ENCODE measurements around the gene RFX5. TPM values are rescaled to one million over a fixed set of nuclear protein-coding genes. Genes with fewer than 3 reads are reported as not detected.

Gene RFX5
- total RNA-seq, 4 donors from 2014 or later: 17.7 to 61.0 (median 35.4) TPM

- intact Hi-C loops (cut with DNase I; ENCODE audit: low total_unique reads) (no loop called here), in situ Hi-C loops (cut with MboI; ENCODE audit: low pct_ligation_motif_present in 1 of 4, low pct_unique_long_range_greater_than_20kb in 1 of 4, low sequenced_read_pairs in 3 of 4) (no loop called here)
- WGBS, 2 donors (ENCODE audit: low coverage in 1 of 2): 80 to 83% methylated on average over 1 to 4 of the region's 4 CpGs
- TF ChIP-seq EP300 (IDR thresholded peaks at IDR 0.05; ENCODE audit: low read depth): no peak
- no peak for TF ChIP-seq POLR2A (IDR thresholded peaks at IDR 0.05)
- TF ChIP-seq POLR2AphosphoS5 (IDR thresholded peaks at IDR 0.05): peak in 1 of 3 donors; percentile 46
- no peak for TF ChIP-seq CTCF (IDR thresholded peaks at IDR 0.05)
- Histone ChIP-seq H3K27me3 (no peaks in the 10 kb centered on the region), H3K9me3 (no peaks in the 10 kb centered on the region), H3K4me3 (no peak overlapping the region), H3K27ac (no peak overlapping the region), H3K36me3 (peaks cover 0 to 39% (median 17%) of the 10 kb centered on the region in 4 donors), H3K4me1 (peaks cover 8 to 25% (median 13%) of the 10 kb centered on the region in 4 donors)
- no peak for DNase-seq
These were observed 17.9 kb upstream of the RFX5 start for GRCh38 chr1:151364996-151365395.

GRCh38 chr1:151362308-151363155, 15.5 kb upstream of the RFX5 start:
- Histone ChIP-seq H3K4me3 (no peak overlapping the region), H3K9me3 (no peaks in the 10 kb centered on the region), H3K4me1 (peaks cover 0 to 2% (median 0%) of the 10 kb centered on the region in 4 donors), H3K27ac (no peak overlapping the region), H3K36me3 (peaks cover 0 to 34% (median 12%) of the 10 kb centered on the region in 4 donors), H3K27me3 (no peaks in the 10 kb centered on the region)
- peak; percentile 36 for TF ChIP-seq POLR2A (IDR thresholded peaks at IDR 0.05)
- no peak for TF ChIP-seq CTCF (IDR thresholded peaks at IDR 0.05)
- TF ChIP-seq POLR2AphosphoS5 (IDR thresholded peaks at IDR 0.05): peak in 1 of 3 donors; percentile 6
- no peak for TF ChIP-seq EP300 (IDR thresholded peaks at IDR 0.05; ENCODE audit: low read depth)
- WGBS, 2 donors (ENCODE audit: low coverage in 1 of 2): 100% methylated on average over 3 of the region's 3 CpGs; no CpG with 5 or more reads in 1 of the 2 donors
- intact Hi-C loops (cut with DNase I; ENCODE audit: low total_unique reads) (no loop called here), in situ Hi-C loops (cut with MboI; ENCODE audit: low pct_ligation_motif_present in 1 of 4, low pct_unique_long_range_greater_than_20kb in 1 of 4, low sequenced_read_pairs in 3 of 4) (no loop called here)
- no peak for DNase-seq

- no peak overlapping the region for H3K27ac ChIP-seq
- no peaks in the 10 kb centered on the region for H3K27me3 ChIP-seq
- DNase-seq: no peak
- TF ChIP-seq POLR2A (IDR thresholded peaks at IDR 0.05): no peak
- no peak for TF ChIP-seq CTCF (IDR thresholded peaks at IDR 0.05)
- no peak for TF ChIP-seq POLR2AphosphoS5 (IDR thresholded peaks at IDR 0.05)
- no peak for TF ChIP-seq EP300 (IDR thresholded peaks at IDR 0.05; ENCODE audit: low read depth)
- H3K36me3 ChIP-seq: peaks cover 0 to 30% (median 10%) of the 10 kb centered on the region in 4 donors
- intact Hi-C loops (cut with DNase I; ENCODE audit: low total_unique reads): no loop called here
- no peak overlapping the region for H3K4me3 ChIP-seq
- in situ Hi-C loops (cut with MboI; ENCODE audit: low pct_ligation_motif_present in 1 of 4, low pct_unique_long_range_greater_than_20kb in 1 of 4, low sequenced_read_pairs in 3 of 4): no loop called here
- no peaks in the 10 kb centered on the region for H3K4me1 ChIP-seq
- no peaks in the 10 kb centered on the region for H3K9me3 ChIP-seq
These were observed 14.8 kb upstream of the RFX5 start for GRCh38 chr1:151361883-151362282.

GRCh38 chr1:151356696-151357095, 9.6 kb upstream of the RFX5 start:
- in situ Hi-C loops (cut with MboI; ENCODE audit: low pct_ligation_motif_present in 1 of 4, low pct_unique_long_range_greater_than_20kb in 1 of 4, low sequenced_read_pairs in 3 of 4) (no loop called here), intact Hi-C loops (cut with DNase I; ENCODE audit: low total_unique reads) (no loop called here)
- Histone ChIP-seq H3K9me3 (no peaks in the 10 kb centered on the region), H3K36me3 (no peaks in the 10 kb centered on the region), H3K4me1 (no peaks in the 10 kb centered on the region), H3K27me3 (no peaks in the 10 kb centered on the region), H3K4me3 (no peak overlapping the region), H3K27ac (no peak overlapping the region)
- TF ChIP-seq POLR2AphosphoS5 (IDR thresholded peaks at IDR 0.05): no peak
- TF ChIP-seq EP300 (IDR thresholded peaks at IDR 0.05; ENCODE audit: low read depth): no peak
- TF ChIP-seq CTCF (IDR thresholded peaks at IDR 0.05): no peak
- TF ChIP-seq POLR2A (IDR thresholded peaks at IDR 0.05): no peak
- DNase-seq: no peak
- 63 to 70% methylated on average over 2 of the region's 2 CpGs for WGBS, 2 donors (ENCODE audit: low coverage in 1 of 2)
